ENCODE measurements around the gene CAPN5.

Gene CAPN5

DNA sequence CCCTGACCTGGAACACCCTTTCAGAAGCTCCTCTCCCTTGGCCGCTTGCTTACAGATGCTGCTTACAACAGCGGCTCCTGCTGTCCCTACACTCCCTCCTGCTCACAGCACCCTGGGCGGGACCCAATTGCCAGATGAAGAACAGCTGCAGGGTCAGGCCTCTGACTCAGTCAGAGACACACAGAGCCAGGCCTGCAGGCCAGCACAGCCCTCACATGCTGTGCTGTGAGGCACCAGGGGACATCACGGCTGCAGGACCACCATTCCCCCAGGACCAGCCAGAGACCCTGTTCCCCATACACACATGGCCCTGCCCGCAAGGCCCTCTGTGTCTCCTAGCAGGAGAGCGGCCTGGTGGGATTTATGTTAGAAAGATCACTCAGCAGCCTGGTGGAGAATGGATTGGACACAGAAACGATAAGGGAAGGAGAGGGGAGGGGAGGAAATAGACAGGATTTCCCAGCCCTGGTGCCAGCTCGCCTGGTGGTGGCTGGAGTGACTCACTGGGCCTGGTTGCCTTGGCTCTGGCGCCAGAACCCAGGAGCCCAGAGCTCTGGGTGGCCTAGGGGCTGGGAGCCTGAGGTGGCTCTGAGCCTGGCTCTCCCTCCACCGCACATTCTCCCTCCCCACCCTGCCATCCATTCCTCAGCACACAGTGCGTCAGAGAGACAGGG lies 6.7 kb downstream of the CAPN5 start:
- peaks cover 3 to 14% of the 10 kb centered on the region in 2 donors for H3K4me1 ChIP-seq (ENCODE audit: control insufficient read depth in 2 of 2, insufficient read depth in 1 of 2, low read depth in 1 of 2, low read length in 2 of 2)
- H3K18ac ChIP-seq (ENCODE audit: low read length): peak overlapping the region; percentile 79
- H2BK5ac ChIP-seq (ENCODE audit: low read length): no peak overlapping the region
- H3K36me3 ChIP-seq (replicated peaks in 1 of 2; ENCODE audit: control insufficient read depth in 2 of 2, insufficient read depth in 2 of 2, low read length in 2 of 2): peaks cover 0 to 18% of the 10 kb centered on the region in 2 donors
- no peak overlapping the region for H2BK15ac ChIP-seq (ENCODE audit: low read length)
- no peak overlapping the region for H3K4me3 ChIP-seq (ENCODE audit: low read length in 2 of 2)
- no peak overlapping the region for H3K14ac ChIP-seq (ENCODE audit: low read length)
- no peak for DNase-seq (ENCODE audit: low spot score)
- peak overlapping the region; percentile 35 for H3K23ac ChIP-seq (ENCODE audit: low read depth, low read length, poor library complexity)
- peaks cover 0 to 3% of the 10 kb centered on the region in 2 donors for H3K9me3 ChIP-seq (replicated peaks in 1 of 2; ENCODE audit: control insufficient read depth in 2 of 2, insufficient read depth in 1 of 2, low read depth in 1 of 2, low read length in 2 of 2)
- H3K79me1 ChIP-seq (ENCODE audit: low read depth, low read length): peaks cover 2% of the 10 kb centered on the region
- no peak overlapping the region for H2BK12ac ChIP-seq (ENCODE audit: low read length)
- H2BK120ac ChIP-seq (ENCODE audit: low read depth, low read length): peak overlapping the region; percentile 24
- no peak overlapping the region for H3K4me2 ChIP-seq (ENCODE audit: insufficient read depth, low read length, poor library complexity, severe bottlenecking)
- no CpG with 5 or more reads among the region's 11 CpGs for WGBS, 2 donors (ENCODE audit: extremely low coverage in 2 of 2, insufficient read length in 2 of 2, insufficient replicate concordance in 1 of 2)
- no peak overlapping the region for H3K4ac ChIP-seq (ENCODE audit: low read length)
- no peak overlapping the region for H3K9ac ChIP-seq (ENCODE audit: low read depth, low read length, poor library complexity)
- H2AK5ac ChIP-seq (ENCODE audit: low read depth, low read length): peak overlapping the region; percentile 13
- H3K27me3 ChIP-seq (ENCODE audit: control insufficient read depth in 3 of 3, insufficient read depth in 3 of 3, low read depth in 1 of 3, low read length in 3 of 3): no peaks in the 10 kb centered on the region
- H3K27ac ChIP-seq (replicated peaks; ENCODE audit: low read length): no peak overlapping the region
- no peak overlapping the region for H4K91ac ChIP-seq (ENCODE audit: low read depth, low read length, poor library complexity)
- H2AFZ ChIP-seq (ENCODE audit: low read length): no peak overlapping the region
- H4K8ac ChIP-seq (ENCODE audit: low read depth, low read length): no peak overlapping the region

DNA sequence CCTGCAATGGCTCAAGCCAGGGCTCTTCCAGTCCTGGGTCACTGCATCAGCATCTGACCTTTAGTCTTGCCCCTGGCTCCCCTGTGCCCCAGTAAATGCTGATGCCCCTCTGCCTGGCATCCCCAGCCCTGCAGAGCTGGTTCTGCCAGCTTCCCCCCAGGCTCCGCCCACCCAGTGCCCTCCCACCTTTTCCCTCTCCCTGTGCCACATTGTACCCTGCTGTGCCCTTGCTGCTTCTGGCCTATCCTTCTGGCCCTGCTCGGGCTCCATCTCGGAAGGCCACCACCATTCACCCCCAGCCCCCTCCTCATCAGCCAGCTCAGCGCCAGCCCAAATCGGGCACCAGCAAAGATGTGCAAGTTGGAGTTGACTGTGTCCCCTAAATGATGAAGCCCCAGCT lies 7.4 kb downstream of the CAPN5 start:
- no peak overlapping the region for H3K27ac ChIP-seq (replicated peaks; ENCODE audit: low read length)
- no peaks in the 10 kb centered on the region for H3K27me3 ChIP-seq (ENCODE audit: control insufficient read depth in 3 of 3, insufficient read depth in 3 of 3, low read depth in 1 of 3, low read length in 3 of 3)
- peak overlapping the region; percentile 18 for H3K4me2 ChIP-seq (ENCODE audit: insufficient read depth, low read length, poor library complexity, severe bottlenecking)
- H3K18ac ChIP-seq (ENCODE audit: low read length): no peak overlapping the region
- H4K8ac ChIP-seq (ENCODE audit: low read depth, low read length): no peak overlapping the region
- no peak overlapping the region for H2BK5ac ChIP-seq (ENCODE audit: low read length)
- no peak overlapping the region for H2AFZ ChIP-seq (ENCODE audit: low read length)
- H3K36me3 ChIP-seq (replicated peaks in 1 of 2; ENCODE audit: control insufficient read depth in 2 of 2, insufficient read depth in 2 of 2, low read length in 2 of 2): peaks cover 0 to 18% of the 10 kb centered on the region in 2 donors
- peaks cover 2% of the 10 kb centered on the region for H3K79me1 ChIP-seq (ENCODE audit: low read depth, low read length)
- H3K4ac ChIP-seq (ENCODE audit: low read length): no peak overlapping the region
- H2BK15ac ChIP-seq (ENCODE audit: low read length): peak overlapping the region; percentile 49
- peak overlapping the region; percentile 21 for H3K9ac ChIP-seq (ENCODE audit: low read depth, low read length, poor library complexity)
- H2BK120ac ChIP-seq (ENCODE audit: low read depth, low read length): peak overlapping the region; percentile 24
- H3K4me3 ChIP-seq (ENCODE audit: low read length in 2 of 2): no peak overlapping the region
- peaks cover 3 to 8% of the 10 kb centered on the region in 2 donors for H3K4me1 ChIP-seq (ENCODE audit: control insufficient read depth in 2 of 2, insufficient read depth in 1 of 2, low read depth in 1 of 2, low read length in 2 of 2)
- H2BK12ac ChIP-seq (ENCODE audit: low read length): no peak overlapping the region
- no peak overlapping the region for H3K23ac ChIP-seq (ENCODE audit: low read depth, low read length, poor library complexity)
- WGBS, 2 donors (ENCODE audit: extremely low coverage in 2 of 2, insufficient read length in 2 of 2, insufficient replicate concordance in 1 of 2): no CpG with 5 or more reads among the region's 5 CpGs
- peaks cover 0 to 10% of the 10 kb centered on the region in 2 donors for H3K9me3 ChIP-seq (replicated peaks in 1 of 2; ENCODE audit: control insufficient read depth in 2 of 2, insufficient read depth in 1 of 2, low read depth in 1 of 2, low read length in 2 of 2)
- no peak overlapping the region for H2AK5ac ChIP-seq (ENCODE audit: low read depth, low read length)
- DNase-seq (ENCODE audit: low spot score): no peak
- H3K14ac ChIP-seq (ENCODE audit: low read length): no peak overlapping the region
- H4K91ac ChIP-seq (ENCODE audit: low read depth, low read length, poor library complexity): no peak overlapping the region

DNA sequence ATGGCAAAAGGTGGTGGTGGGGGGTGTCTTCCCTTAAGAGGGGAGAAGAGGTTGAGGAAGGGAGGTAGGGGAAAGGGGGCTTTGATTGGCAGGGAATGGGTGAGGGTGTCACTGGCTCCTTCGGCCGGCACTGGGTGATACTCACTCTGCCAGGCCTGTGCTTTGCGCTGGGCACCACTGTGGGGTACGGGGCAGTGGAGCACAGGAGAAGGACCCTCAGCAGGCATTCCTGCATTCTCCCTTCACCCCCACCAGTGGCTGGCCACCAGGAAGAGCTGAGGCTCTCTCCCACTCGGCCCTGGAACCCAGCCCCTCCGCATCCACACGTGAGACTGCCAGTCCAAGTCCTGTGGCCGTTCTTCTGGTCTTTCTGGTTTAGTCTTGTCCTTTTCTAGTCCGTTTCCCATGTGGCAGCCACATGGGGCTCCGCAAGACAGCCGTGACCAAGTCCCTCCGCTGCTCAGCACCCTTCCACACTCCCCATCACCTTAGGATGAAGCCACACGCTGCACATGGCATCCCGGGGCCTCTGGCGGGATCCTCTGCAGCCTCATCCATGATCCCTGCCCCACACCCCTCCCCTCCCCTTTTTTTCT lies 8.0 kb downstream of the CAPN5 start:
- Histone ChIP-seq H4K91ac (ENCODE audit: low read depth, low read length, poor library complexity) (no peak overlapping the region), H3K27me3 (ENCODE audit: control insufficient read depth in 3 of 3, insufficient read depth in 3 of 3, low read depth in 1 of 3, low read length in 3 of 3) (no peaks in the 10 kb centered on the region), H3K9me3 (replicated peaks in 1 of 2; ENCODE audit: control insufficient read depth in 2 of 2, insufficient read depth in 1 of 2, low read depth in 1 of 2, low read length in 2 of 2) (peaks cover 0 to 14% of the 10 kb centered on the region in 2 donors), H3K4me2 (ENCODE audit: insufficient read depth, low read length, poor library complexity, severe bottlenecking) (no peak overlapping the region), H3K4ac (ENCODE audit: low read length) (no peak overlapping the region), H2BK12ac (ENCODE audit: low read length) (no peak overlapping the region), H2BK5ac (ENCODE audit: low read length) (no peak overlapping the region), H2AFZ (ENCODE audit: low read length) (no peak overlapping the region), H2BK15ac (ENCODE audit: low read length) (peak overlapping the region; percentile 49), H3K27ac (replicated peaks; ENCODE audit: low read length) (no peak overlapping the region), H3K9ac (ENCODE audit: low read depth, low read length, poor library complexity) (no peak overlapping the region), H2BK120ac (ENCODE audit: low read depth, low read length) (no peak overlapping the region), H3K79me1 (ENCODE audit: low read depth, low read length) (peaks cover 2% of the 10 kb centered on the region), H3K23ac (ENCODE audit: low read depth, low read length, poor library complexity) (no peak overlapping the region), H3K14ac (ENCODE audit: low read length) (no peak overlapping the region), H3K4me3 (ENCODE audit: low read length in 2 of 2) (no peak overlapping the region), H4K8ac (ENCODE audit: low read depth, low read length) (no peak overlapping the region), H3K36me3 (replicated peaks in 1 of 2; ENCODE audit: control insufficient read depth in 2 of 2, insufficient read depth in 2 of 2, low read length in 2 of 2) (peaks cover 0 to 18% of the 10 kb centered on the region in 2 donors), H2AK5ac (ENCODE audit: low read depth, low read length) (peak overlapping the region; percentile 84), H3K18ac (ENCODE audit: low read length) (peak overlapping the region; percentile 28), H3K4me1 (ENCODE audit: control insufficient read depth in 2 of 2, insufficient read depth in 1 of 2, low read depth in 1 of 2, low read length in 2 of 2) (peaks cover 3 to 8% of the 10 kb centered on the region in 2 donors)
- no CpG with 5 or more reads among the region's 15 CpGs for WGBS, 2 donors (ENCODE audit: extremely low coverage in 2 of 2, insufficient read length in 2 of 2, insufficient replicate concordance in 1 of 2)
- DNase-seq (ENCODE audit: low spot score): no peak

DNA sequence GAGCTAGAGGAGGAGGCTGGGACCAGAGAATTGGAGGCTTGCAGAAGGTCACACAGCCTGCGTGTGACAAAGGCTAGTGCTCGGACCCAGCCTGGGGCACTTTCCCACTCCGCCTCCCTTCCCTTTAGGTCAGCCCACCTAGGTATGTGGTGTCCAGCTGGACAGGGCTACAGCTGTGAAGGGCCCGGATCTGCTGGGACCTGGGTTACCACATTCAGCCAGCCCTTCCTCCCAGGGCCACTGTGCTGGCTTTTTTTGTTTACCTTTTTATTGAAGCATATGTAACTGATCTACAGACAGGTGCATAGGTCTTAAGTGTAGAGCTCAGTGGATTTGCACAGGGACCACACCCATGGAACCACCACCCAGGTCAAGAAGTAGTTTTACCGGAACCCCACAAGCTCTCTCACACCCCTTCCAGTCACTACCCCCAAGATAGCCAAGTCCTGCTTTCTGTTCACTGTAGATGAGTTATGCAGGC lies 8.7 kb downstream of the CAPN5 start:
- Histone ChIP-seq H2AK5ac (ENCODE audit: low read depth, low read length) (no peak overlapping the region), H3K9me3 (replicated peaks in 1 of 2; ENCODE audit: control insufficient read depth in 2 of 2, insufficient read depth in 1 of 2, low read depth in 1 of 2, low read length in 2 of 2) (peaks cover under 1 to 14% of the 10 kb centered on the region in 2 donors), H3K4me3 (ENCODE audit: low read length in 2 of 2) (no peak overlapping the region), H3K9ac (ENCODE audit: low read depth, low read length, poor library complexity) (peak overlapping the region; percentile 44), H2BK15ac (ENCODE audit: low read length) (no peak overlapping the region), H3K27me3 (ENCODE audit: control insufficient read depth in 3 of 3, insufficient read depth in 3 of 3, low read depth in 1 of 3, low read length in 3 of 3) (no peaks in the 10 kb centered on the region), H3K79me1 (ENCODE audit: low read depth, low read length) (peaks cover 2% of the 10 kb centered on the region), H2BK12ac (ENCODE audit: low read length) (no peak overlapping the region), H4K91ac (ENCODE audit: low read depth, low read length, poor library complexity) (no peak overlapping the region), H3K23ac (ENCODE audit: low read depth, low read length, poor library complexity) (peak overlapping the region; percentile 55), H4K8ac (ENCODE audit: low read depth, low read length) (no peak overlapping the region), H3K18ac (ENCODE audit: low read length) (no peak overlapping the region), H2BK5ac (ENCODE audit: low read length) (no peak overlapping the region), H3K4me2 (ENCODE audit: insufficient read depth, low read length, poor library complexity, severe bottlenecking) (no peak overlapping the region), H3K27ac (replicated peaks; ENCODE audit: low read length) (no peak overlapping the region), H3K4me1 (ENCODE audit: control insufficient read depth in 2 of 2, insufficient read depth in 1 of 2, low read depth in 1 of 2, low read length in 2 of 2) (peaks cover 3 to 6% of the 10 kb centered on the region in 2 donors), H3K36me3 (replicated peaks in 1 of 2; ENCODE audit: control insufficient read depth in 2 of 2, insufficient read depth in 2 of 2, low read length in 2 of 2) (peaks cover 0 to 20% of the 10 kb centered on the region in 2 donors), H3K4ac (ENCODE audit: low read length) (no peak overlapping the region), H2AFZ (ENCODE audit: low read length) (no peak overlapping the region), H3K14ac (ENCODE audit: low read length) (no peak overlapping the region), H2BK120ac (ENCODE audit: low read depth, low read length) (no peak overlapping the region)
- no CpG with 5 or more reads among the region's 5 CpGs for WGBS, 2 donors (ENCODE audit: extremely low coverage in 2 of 2, insufficient read length in 2 of 2, insufficient replicate concordance in 1 of 2)
- DNase-seq (ENCODE audit: low spot score): no peak

All from neuronal stem cell (in vitro differentiated cells).